Pons (tissue), 1 donor: ENCODE data around the gene CD177.
"Not testable (repeated sequence)": the region's sequence is repeated elsewhere in the genome, so short reads cannot be mapped to it uniquely, and the experiment has no call there.

Source experiments
- DNase-seq: peaks from one replicate; pipeline ENCODE4 v3.0.0-alpha.2; 2016; ENCODE audit warnings: low spot score

The CD177 gene

DNA sequence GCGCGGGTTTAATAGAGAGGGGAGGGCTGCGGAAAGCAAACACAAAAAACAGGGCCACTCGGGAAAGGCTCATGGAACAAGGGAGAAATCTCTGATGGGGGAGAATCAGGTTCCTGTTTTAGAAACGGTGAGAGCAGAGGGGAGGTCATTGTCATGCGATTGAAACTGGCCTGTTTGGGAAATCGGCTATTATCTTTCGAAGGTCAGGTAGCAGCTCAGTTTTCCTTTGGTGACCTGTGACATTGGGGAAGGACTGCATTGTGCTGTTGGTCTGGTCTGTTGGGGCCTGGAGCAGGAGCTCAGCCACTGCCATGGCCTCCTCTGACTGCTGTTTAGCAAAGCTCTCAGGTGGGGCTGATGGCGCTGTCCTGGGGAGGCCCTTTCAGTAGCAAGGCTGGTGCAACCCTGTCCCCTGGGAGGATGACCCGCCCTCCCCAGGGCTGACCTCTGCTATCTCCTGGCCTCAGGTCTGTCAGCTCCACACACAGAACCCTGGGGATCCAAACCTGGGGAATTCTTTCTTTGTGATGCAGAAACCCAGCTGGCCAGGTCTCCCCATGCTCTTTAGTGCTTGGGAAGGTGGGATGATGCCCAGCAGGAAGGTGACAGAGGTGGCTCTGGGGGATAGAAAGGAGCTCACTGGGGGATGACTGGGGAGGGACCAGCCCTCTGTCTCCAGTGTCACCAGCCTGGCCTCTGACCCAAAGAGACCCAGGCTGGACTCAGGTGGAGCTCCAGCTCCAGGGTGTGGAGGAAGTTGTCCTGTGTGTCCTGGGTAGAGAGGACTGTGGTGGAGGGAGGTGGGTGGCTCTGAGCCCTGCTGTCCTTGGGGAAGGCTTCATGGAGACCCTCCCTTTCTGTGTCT is 21.2 kb upstream of the CD177 start:
- no peak for DNase-seq

- not testable (repeated sequence) for DNase-seq
Observed at GRCh38 chr19:43336508-43336907, 17.0 kb upstream of the CD177 start.

- no peak for DNase-seq
Observed at GRCh38 chr19:43337737-43338136, 15.7 kb upstream of the CD177 start.

- no peak for DNase-seq
Observed at GRCh38 chr19:43338530-43338929, 15.0 kb upstream of the CD177 start.

DNA sequence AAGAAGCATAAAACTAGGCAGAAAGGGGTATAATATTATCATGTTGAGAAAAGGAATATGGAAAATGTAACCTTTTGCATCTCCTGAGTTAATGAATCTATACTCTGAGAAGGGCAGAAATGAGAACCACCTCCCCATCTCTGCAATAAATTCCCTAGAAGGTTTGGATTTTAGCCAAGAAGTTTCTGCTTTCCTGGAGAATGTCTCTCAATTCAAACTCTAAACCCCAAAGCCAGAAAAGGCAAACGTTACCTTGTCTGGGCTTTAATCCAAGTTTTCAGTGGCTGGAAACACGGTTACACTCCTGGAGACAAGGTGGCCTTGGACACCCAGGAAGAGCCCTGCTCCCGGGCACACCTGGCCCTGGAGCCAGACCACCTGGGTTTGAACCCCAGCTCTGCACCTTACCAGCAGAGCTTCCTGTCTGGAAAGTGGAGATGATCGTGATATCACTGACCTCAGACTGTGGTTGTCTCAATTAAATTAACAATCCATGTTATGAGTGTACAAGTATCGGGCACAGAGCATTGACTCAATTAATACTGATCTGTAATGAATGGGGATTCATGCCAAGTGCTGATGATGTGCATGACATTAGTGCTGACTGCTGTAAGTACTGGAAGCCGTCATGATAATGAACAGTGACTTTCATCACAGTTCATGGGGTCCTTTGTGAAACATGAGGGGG is 14.1 kb upstream of the CD177 start:
- not testable (repeated sequence) for DNase-seq

DNA sequence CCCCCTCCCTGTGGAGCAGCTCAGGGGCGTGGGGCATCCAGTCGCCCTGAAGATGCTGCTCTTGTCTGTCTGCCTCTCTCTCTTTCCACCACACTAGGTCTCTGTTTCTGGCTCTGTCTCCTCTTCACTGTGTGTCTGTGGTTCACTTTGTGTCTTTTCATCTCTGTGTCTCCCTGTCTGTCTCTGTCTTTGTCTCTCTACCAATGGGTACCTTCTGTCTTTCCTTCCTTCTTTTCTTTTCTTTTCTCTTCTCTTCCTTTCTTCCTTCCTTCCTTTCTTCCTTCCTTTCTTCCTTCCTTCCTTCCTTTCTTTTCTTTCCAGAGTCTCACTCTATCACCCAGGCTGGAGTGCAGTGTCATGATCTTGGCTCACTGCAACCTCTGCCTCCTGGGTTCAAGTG is 13.4 kb upstream of the CD177 start:
- not testable (repeated sequence) for DNase-seq

DNA sequence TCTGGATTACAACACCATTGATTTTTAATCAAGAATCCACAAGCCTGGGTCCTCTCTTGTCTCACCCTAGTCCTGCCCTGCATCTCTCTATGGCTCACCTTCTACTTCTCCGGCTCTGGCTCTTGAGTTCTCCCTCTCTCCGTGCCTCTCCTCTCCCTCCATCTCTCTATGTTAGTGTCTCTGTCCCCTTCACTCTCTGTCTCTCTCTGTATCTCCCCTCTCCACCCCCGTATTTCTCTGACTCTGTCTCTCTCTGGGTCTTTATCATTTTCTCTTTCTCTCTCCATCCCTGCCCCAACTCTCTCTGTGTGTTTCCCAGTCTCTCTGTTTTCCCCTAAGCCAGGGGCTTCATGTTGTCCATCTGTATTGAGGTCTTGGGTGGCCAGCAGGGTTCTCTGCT is 12.4 kb upstream of the CD177 start:
- DNase-seq, result not testable (repeated sequence)

DNA sequence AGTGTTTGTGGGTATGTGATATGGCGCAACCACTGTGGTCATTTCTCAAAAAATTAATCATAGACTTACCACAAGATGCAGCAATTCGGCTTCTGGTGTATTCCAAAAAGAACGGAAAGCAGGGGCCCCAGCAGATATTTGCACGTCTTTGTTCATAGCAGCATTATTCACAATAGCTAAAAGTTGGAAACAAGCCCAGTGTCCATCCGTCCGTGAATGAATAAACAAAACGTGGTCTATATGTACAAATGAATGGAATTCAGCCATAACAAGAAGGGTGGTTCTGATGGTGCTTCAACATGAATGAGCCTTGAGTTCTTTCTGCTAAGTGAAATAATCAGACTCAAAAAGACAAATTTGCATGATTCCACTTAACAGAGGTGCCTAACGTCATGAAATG is 11.4 kb upstream of the CD177 start:
- DNase-seq, result peak; percentile 45

- DNase-seq, result not testable (repeated sequence)
Observed at GRCh38 chr19:43344347-43344925, 9.1 kb upstream of the CD177 start.

GRCh38 chr19:43349813-43350212 is 3.7 kb upstream of the CD177 start:
- DNase-seq, result not testable (repeated sequence)

DNA sequence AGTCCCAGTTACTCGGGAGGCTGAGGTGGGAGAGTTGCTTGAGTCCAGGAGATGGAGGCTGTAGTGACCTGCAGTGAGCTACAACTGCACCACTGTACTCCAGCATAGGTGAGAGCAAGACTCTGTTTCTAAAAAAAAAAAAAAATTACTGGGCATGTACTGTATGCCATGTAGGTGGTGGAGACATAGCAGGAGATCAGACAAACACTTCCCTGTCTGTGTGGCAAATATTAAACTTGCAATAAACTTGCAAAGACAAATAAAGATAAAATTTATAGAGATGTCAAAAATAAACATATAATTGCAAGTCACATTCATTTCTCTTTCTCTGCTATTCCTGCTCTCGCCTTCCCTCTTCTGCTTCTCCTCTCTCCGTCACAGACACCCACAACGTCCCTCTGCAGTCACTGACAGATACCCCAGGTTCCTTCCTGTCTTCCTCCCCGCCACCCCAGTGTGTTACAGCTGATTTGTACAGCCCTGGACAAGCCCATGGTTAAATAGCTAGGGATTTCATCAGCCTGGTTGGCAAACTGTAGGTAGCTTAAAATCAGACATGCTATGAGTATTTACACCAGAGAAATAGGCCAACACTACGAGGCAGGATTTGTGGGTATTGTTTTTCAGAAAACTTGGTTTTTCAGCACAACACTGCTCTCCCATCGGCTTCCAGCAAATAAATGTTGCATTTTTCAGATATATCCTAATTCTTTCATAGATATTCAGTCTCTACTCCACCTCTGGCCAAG is 1.3 kb upstream of the CD177 start:
- DNase-seq, result no peak

GRCh38 chr19:43354305-43354627 is 780 bp downstream of the CD177 start:
- no peak for DNase-seq

- not testable (repeated sequence) for DNase-seq
Observed at GRCh38 chr19:43356749-43357148, 3.3 kb downstream of the CD177 start.

GRCh38 chr19:43362179-43362578 is 8.7 kb downstream of the CD177 start:
- DNase-seq, result no peak

GRCh38 chr19:43362745-43363144 is 9.3 kb downstream of the CD177 start:
- no peak for DNase-seq

- not testable (repeated sequence) for DNase-seq
Observed at GRCh38 chr19:43365677-43366076, 12.2 kb downstream of the CD177 start.

DNA sequence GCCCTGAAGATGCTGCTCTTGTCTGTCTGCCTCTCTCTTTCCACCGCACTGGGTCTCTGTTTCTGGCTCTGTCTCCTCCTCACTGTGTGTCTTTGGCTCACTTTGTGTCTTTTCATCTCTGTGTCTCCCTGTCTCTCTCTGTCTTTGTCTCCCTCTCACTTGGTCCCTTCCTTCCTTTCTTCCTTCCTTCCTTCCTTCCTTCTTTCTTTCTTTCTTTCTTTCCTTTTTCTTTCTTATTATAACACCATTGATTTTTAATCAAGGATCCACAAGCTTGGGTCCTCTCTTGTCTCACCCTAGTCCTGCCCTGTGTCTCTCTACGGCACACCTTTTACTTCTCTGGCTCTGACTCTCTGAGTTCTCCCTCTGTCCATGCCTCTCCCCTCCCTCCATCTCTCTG is 14.3 kb downstream of the CD177 start:
- DNase-seq, result no peak

- DNase-seq, result not testable (repeated sequence)
Observed at GRCh38 chr19:43368897-43369296, 15.4 kb downstream of the CD177 start.

DNA sequence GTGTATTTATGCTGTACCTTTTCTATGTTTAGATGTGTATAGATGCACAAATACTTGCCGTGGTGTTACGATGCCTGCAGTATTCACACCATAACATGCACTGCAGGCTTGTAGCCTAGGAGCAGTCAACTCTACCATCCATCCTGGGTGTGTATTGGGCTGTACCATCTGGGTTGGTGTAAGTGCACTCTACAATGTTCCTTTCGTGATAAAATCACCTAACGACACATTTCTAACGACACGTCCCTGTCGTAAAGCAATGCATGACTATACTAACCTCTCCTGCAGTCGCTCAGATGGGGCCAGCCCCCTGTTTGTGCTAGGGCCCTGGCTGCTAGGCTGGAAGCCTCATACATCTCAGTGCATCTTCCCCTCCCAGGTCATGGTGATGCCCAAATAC is 18.4 kb downstream of the CD177 start:
- no peak for DNase-seq

DNA sequence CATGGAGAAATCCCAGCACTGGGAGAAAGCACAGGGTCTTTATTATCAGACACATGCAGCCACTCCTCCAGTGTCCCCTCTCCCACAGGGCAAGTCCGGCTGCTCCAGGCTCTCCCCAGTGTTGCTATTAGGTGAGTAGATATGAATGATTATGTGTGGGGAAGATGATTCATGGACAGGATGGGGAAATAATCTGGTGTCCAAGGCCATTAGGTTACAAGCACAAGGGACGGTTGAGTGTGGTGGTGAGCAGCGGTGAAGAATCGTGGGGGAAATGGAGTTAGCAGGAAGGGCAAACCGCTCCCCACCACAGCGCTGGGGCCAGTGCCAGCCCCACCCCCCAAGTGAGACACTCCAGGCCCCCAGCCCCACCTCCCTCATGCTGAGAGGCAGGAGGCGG is 19.0 kb downstream of the CD177 start:
- no peak for DNase-seq

DNA sequence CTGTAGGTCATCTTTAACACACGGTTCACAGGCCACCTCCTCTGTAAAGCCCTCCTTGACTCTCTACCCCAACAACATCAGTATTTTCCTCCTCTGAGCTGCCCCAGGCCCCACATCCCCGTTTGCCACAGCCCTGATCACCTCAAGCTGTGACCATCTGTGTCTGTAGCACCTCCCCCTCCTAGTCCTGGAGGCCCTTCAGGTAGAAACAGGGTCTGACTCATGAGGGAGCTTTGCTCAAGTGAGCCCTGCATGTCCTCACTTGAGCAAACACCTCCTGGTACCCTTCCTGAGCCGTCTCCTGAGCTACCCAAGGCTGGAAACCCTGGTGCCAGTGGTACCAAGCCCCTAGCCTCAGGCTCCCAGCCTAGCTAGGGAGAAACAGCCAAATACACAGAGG is 24.1 kb downstream of the CD177 start:
- DNase-seq, result not testable (repeated sequence)

GRCh38 chr19:43380008-43380407 is 26.5 kb downstream of the CD177 start:
- DNase-seq, result no peak
